Stomach (tissue), 9 donors: ENCODE data around the gene CCNL1. TPM values are rescaled to one million over a fixed set of nuclear protein-coding genes. Genes with fewer than 3 reads are reported as not detected.
"Not testable (repeated sequence)": the region's sequence is repeated elsewhere in the genome, so short reads cannot be mapped to it uniquely, and the experiment has no call there.

Experiments used
- DNase-seq, 2 donors: peaks; one replicate each; pipeline versions ENCODE4 v3.0.0 to v3.0.0-alpha.2; 2013 to 2019
- H3K27ac ChIP-seq, 5 donors: fragments of 200-600 bp in 4 of 5; sonication (generic) in 4 of 5; one replicate each; pipeline ENCODE4 v1.5.1; 2013 to 2019; ENCODE audit warnings: mild to moderate bottlenecking in 1 of 5, moderate library complexity in 1 of 5
- H3K27me3 ChIP-seq, 3 donors: fragments of 200-600 bp; sonication (generic); one replicate each; pipeline ENCODE4 v1.5.1; 2017 to 2019; ENCODE audit warnings: mixed run types in 1 of 3
- H3K36me3 ChIP-seq, 4 donors: fragments of 200-600 bp; sonication (generic); 1 replicate in 3 of 4; 2 replicates in 1 of 4; pipeline ENCODE4 v1.5.1; 2016 to 2019
- H3K4me1 ChIP-seq, 4 donors: fragments of 200-600 bp; sonication (generic); one replicate each; pipeline ENCODE4 v1.5.1; 2016 to 2019
- H3K4me3 ChIP-seq, 4 donors: fragments of 200-600 bp; sonication (generic) in 3 of 4; one replicate each; pipeline ENCODE4 v1.5.1; 2016 to 2019; ENCODE audit warnings: mild to moderate bottlenecking in 1 of 4
- H3K9me3 ChIP-seq, 4 donors: fragments of 200-600 bp; sonication (generic); one replicate each; pipeline ENCODE4 v1.5.1; 2016 to 2019
- EP300 ChIP-seq: sonication (generic); formaldehyde crosslinking; IDR thresholded peaks from one replicate; pipeline ENCODE4 v1.6.1; 2017; ENCODE audit warnings: antibody characterized with exemption
- POLR2A ChIP-seq, 4 donors: fragments of 450-650 bp; IDR thresholded peaks; one replicate each; pipeline ENCODE4 v1.6.1; 2016; ENCODE audit warnings: antibody characterized with exemption in 4 of 4, control low read depth in 2 of 4, mild to moderate bottlenecking in 1 of 4, moderate library complexity in 1 of 4
- POLR2AphosphoS5 ChIP-seq, 3 donors: sonication (generic); formaldehyde crosslinking; IDR thresholded peaks; one replicate each; pipeline ENCODE4 v1.6.1; 2016; ENCODE audit warnings: antibody characterized with exemption in 3 of 3
- WGBS, 5 donors: extraction: QIAGEN DNeasy Blood & Tissue Kit in 3 of 5; methylation state at CpG; one replicate each; pipeline versions ENCODE4 v1.1.5 to v1.1.7; 2013 to 2018; 5-methylcytosine and 5-hydroxymethylcytosine counted together
- intact Hi-C: fragments of 100-400 bp; cut with DNase I; formaldehyde crosslinking; loops from one replicate; pipeline ENCODE4 v1.15.1; 2023; ENCODE audit warnings: low total_unique reads
- polyA plus RNA-seq, 3 donors: library from polyadenylated mRNA; stranded (reverse); fragments of 200-250 nt; gene quantifications; one replicate each; pipeline ENCODE4 v1.2.3, GENCODE V29; 2013
- total RNA-seq, 5 donors: library from RNA; depleted of rRNA; stranded (reverse); fragments of >200 nt; gene quantifications; one replicate each; pipeline versions ENCODE4 v1.1.0 to v1.2.3, GENCODE V29; 2014 to 2016
- TF ChIP-seq, protein P1 (sequence below), 7 experiments: fragments of 450-650 bp in 4 of 7; fragments of 200-600 bp in 3 of 7; sonication (generic) in 3 of 7; IDR thresholded peaks; one replicate each; pipeline ENCODE4 v1.5.1; 2016 to 2019; ENCODE audit warnings: antibody characterized with exemption in 7 of 7, control low read depth in 2 of 7, mild to moderate bottlenecking in 1 of 7
- donor health status: healthy with polysubstance abuse.
- donor health status: Bipolar disorder and iron deficiency.
- donor health status: healthy.

The CCNL1 gene
- total and polyA plus RNA-seq, 8 donors, result 14.0 to 484 (median 162) TPM

DNA sequence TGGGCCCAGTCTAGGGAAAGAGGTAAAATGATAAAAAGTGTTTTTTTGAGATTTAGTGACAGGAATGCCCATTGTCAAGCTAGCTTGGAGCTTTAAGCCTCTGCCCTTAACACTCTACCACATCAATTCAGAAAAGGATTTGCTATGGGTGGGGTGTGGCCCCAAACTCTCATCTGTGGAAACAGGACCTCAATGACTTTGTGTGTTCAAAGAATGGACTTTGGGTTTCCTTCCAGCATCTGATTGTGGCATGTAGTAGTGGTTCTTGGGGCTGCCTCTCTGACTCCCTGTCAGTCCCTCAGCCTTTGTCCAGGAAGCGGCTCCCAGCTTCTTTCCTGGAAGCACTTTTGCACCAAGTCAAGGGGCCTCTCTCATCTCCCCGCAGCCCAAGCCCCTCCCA, 56.1 kb downstream of the CCNL1 start:
- no peaks in the 10 kb centered on the region for H3K36me3 ChIP-seq
- no peak for DNase-seq
- no peak overlapping the region for H3K4me3 ChIP-seq
- intact Hi-C loops, result no loop called here
- no peaks in the 10 kb centered on the region for H3K9me3 ChIP-seq
- TF ChIP-seq, protein P1, sequence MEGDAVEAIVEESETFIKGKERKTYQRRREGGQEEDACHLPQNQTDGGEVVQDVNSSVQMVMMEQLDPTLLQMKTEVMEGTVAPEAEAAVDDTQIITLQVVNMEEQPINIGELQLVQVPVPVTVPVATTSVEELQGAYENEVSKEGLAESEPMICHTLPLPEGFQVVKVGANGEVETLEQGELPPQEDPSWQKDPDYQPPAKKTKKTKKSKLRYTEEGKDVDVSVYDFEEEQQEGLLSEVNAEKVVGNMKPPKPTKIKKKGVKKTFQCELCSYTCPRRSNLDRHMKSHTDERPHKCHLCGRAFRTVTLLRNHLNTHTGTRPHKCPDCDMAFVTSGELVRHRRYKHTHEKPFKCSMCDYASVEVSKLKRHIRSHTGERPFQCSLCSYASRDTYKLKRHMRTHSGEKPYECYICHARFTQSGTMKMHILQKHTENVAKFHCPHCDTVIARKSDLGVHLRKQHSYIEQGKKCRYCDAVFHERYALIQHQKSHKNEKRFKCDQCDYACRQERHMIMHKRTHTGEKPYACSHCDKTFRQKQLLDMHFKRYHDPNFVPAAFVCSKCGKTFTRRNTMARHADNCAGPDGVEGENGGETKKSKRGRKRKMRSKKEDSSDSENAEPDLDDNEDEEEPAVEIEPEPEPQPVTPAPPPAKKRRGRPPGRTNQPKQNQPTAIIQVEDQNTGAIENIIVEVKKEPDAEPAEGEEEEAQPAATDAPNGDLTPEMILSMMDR (IDR thresholded peaks at IDR 0.05), result no peak
- TF ChIP-seq EP300 (no peak), POLR2AphosphoS5 (IDR thresholded peaks at IDR 0.05) (no peak), POLR2A (IDR thresholded peaks at IDR 0.05) (no peak)
- H3K27me3 ChIP-seq, result no peaks in the 10 kb centered on the region
- peak overlapping the region in 3 of 5 donors; percentile 19 to 83 (median 35) for H3K27ac ChIP-seq
- H3K4me1 ChIP-seq, result peaks cover 0 to 51% (median 35%) of the 10 kb centered on the region in 4 donors
- WGBS, 5 donors, result 74 to 94% (median 81%) methylated on average over 2 of the region's 2 CpGs

GRCh38 chr3:157103280-157103679, 56.7 kb downstream of the CCNL1 start:
- 69 to 81% (median 73%) methylated on average over 2 of the region's 2 CpGs for WGBS, 5 donors

GRCh38 chr3:157102595-157102994, 57.4 kb downstream of the CCNL1 start:
- intact Hi-C loops, DNase-seq, H3K36me3 ChIP-seq, H3K27me3 ChIP-seq, H3K4me3 ChIP-seq, H3K9me3 ChIP-seq: not testable (repeated sequence)
- WGBS, 5 donors, result 88 to 100% (median 97%) methylated on average over 1 of the region's 1 CpG
- H3K4me1 ChIP-seq, result peaks cover 0 to 43% (median 33%) of the 10 kb centered on the region in 4 donors
- H3K27ac ChIP-seq, result peak overlapping the region in 1 of 5 donors; percentile 83

More at GRCh38 chr3:157103280-157103679, 56.7 kb downstream of the CCNL1 start:
- Histone ChIP-seq H3K4me3 (no peak overlapping the region), H3K4me1 (peaks cover 0 to 46% (median 35%) of the 10 kb centered on the region in 4 donors), H3K36me3 (no peaks in the 10 kb centered on the region), H3K27ac (peak overlapping the region in 2 of 5 donors; percentile 35 to 83), H3K9me3 (no peaks in the 10 kb centered on the region), H3K27me3 (no peaks in the 10 kb centered on the region)
- no peak for DNase-seq
- no peak for TF ChIP-seq POLR2AphosphoS5 (IDR thresholded peaks at IDR 0.05)
- intact Hi-C loops, result no loop called here

GRCh38 chr3:157102098-157102497, 57.8 kb downstream of the CCNL1 start:
- Histone ChIP-seq H3K4me3 (no peak overlapping the region), H3K36me3 (no peaks in the 10 kb centered on the region), H3K4me1 (peaks cover 0 to 38% (median 31%) of the 10 kb centered on the region in 4 donors), H3K9me3 (no peaks in the 10 kb centered on the region), H3K27me3 (no peaks in the 10 kb centered on the region), H3K27ac (peak overlapping the region in 1 of 5 donors; percentile 25)
- TF ChIP-seq POLR2A (IDR thresholded peaks at IDR 0.05) (no peak), POLR2AphosphoS5 (IDR thresholded peaks at IDR 0.05) (no peak), EP300 (no peak)
- TF ChIP-seq, protein P1 (IDR thresholded peaks at IDR 0.05), result no peak
- intact Hi-C loops, result no loop called here
- 86 to 96% (median 87%) methylated on average over 3 of the region's 3 CpGs for WGBS, 5 donors
- DNase-seq, result no peak

GRCh38 chr3:157101486-157101885, 58.5 kb downstream of the CCNL1 start:
- TF ChIP-seq, protein P1 (IDR thresholded peaks at IDR 0.05), result no peak
- TF ChIP-seq EP300 (no peak), POLR2AphosphoS5 (IDR thresholded peaks at IDR 0.05) (no peak), POLR2A (IDR thresholded peaks at IDR 0.05) (no peak)
- Histone ChIP-seq H3K27me3 (no peaks in the 10 kb centered on the region), H3K4me3 (no peak overlapping the region), H3K36me3 (no peaks in the 10 kb centered on the region), H3K9me3 (no peaks in the 10 kb centered on the region), H3K4me1 (peaks cover 0 to 33% (median 28%) of the 10 kb centered on the region in 4 donors), H3K27ac (peak overlapping the region in 2 of 5 donors; percentile 57 to 59)
- DNase-seq, result no peak
- intact Hi-C loops, result no loop called here
- 77 to 93% (median 92%) methylated on average over 2 of the region's 2 CpGs for WGBS, 5 donors
